Breast epithelium (tissue), 3 donors: Measurements from ENCODE around the gene KCNG2.

Experiments
- POLR2AphosphoS5 ChIP-seq, 3 donors: sonication (generic); formaldehyde crosslinking; IDR thresholded peaks; one replicate each; pipeline ENCODE4 v1.6.1; 2017; ENCODE audit warnings: antibody characterized with exemption in 3 of 3
- TF ChIP-seq, protein P1 (sequence below), 3 donors: fragments of 450-650 bp; IDR thresholded peaks; one replicate each; pipeline ENCODE4 v1.5.1; 2016 to 2017; ENCODE audit warnings: antibody characterized with exemption in 3 of 3, mild to moderate bottlenecking in 3 of 3, moderate library complexity in 3 of 3

- TF ChIP-seq, protein P1, sequence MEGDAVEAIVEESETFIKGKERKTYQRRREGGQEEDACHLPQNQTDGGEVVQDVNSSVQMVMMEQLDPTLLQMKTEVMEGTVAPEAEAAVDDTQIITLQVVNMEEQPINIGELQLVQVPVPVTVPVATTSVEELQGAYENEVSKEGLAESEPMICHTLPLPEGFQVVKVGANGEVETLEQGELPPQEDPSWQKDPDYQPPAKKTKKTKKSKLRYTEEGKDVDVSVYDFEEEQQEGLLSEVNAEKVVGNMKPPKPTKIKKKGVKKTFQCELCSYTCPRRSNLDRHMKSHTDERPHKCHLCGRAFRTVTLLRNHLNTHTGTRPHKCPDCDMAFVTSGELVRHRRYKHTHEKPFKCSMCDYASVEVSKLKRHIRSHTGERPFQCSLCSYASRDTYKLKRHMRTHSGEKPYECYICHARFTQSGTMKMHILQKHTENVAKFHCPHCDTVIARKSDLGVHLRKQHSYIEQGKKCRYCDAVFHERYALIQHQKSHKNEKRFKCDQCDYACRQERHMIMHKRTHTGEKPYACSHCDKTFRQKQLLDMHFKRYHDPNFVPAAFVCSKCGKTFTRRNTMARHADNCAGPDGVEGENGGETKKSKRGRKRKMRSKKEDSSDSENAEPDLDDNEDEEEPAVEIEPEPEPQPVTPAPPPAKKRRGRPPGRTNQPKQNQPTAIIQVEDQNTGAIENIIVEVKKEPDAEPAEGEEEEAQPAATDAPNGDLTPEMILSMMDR (IDR thresholded peaks at IDR 0.05), result no peak
- TF ChIP-seq POLR2AphosphoS5 (IDR thresholded peaks at IDR 0.05), result no peak
Observed at GRCh38 chr18:79930020-79930642, 132.4 kb downstream of the KCNG2 start.
